Stimulated activated CD4-positive, alpha-beta T cell treated with anti-CD3 and anti-CD28 coated beads, Interleukin-1b, Interleukin-23, amount 100 ng/mL, for 48 hours (primary cell): ENCODE measurements around the gene AMBP.

Source experiments
- DNase-seq: peaks from one replicate; pipeline ENCODE4 v3.0.0-alpha.2; 2020

Gene AMBP

DNA sequence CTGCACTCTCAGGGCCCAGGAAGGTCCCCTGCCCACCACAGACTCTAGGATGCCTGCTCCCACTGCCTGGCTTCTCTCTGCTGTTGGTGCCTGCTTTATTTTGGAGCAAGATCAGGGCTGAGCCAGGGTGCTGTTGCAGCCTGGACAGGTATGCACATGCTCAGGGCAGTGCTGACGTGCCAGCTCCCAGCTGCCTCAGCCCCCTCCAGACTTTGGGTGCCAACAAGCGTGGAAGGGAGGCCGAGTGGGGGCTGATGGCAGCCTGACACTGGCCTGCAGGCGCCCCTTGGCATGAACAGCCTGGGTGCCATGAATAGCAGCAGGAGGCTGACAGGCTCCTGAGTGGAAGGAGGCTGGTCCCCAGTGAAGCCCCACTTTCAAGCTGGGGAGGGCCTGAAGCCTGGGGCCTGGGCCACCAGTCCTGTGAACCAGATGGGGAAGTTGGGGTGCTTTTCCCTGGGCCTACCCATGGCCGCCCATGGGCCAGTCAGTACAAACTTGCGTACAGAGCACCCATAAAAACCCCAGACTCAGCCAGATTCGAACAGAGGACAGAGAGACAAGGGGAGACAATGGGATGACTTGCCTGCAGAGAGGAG is 6.8 kb downstream of the AMBP start:
- no peak for DNase-seq

DNA sequence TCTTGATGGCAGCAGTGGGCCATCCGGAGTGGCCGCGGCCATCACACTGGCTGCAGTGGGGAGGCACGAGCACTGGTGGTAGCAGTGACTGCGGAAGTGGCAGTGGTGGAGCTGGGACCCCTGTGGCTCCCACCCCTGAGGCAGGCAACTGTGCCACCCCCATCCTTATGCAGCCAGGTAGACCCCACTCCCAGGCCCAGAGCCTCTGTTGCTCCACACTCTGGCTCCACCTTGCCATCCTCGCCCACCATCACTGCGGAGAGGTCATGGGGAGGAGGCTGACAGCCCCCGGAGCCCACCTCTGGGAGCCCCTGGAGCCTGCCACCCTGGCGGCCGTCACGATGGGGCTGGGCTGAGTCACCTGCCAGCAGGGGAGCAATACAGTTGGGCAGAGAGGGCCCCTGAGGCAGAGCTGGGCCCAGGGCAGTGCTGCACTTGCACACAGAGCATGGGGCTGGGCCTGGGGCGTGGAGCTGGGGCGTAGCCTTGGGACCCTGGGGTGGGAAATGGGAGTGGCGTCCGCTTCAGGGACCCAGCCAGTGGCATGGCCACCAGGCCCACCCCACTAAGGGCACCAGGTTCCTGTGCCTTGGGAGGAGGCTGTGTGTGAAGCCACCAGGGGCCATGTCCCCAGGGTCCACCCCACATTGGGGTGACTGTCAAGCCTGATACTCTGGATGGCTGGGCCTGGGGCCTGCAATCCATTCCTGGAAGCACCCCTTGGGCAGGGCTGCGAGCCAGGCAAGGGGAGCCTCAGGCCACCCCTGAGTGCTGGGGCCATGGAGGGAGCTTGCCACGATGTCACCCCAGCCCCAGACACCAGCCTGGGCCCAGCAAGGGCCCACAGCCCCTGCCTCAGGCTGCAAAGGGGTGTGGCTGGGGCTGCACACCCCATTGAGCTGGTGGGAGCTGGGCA is 7.7 kb downstream of the AMBP start:
- no peak for DNase-seq

- no peak for DNase-seq
Measured at GRCh38 chr9:114069476-114070187, 8.5 kb downstream of the AMBP start.

DNA sequence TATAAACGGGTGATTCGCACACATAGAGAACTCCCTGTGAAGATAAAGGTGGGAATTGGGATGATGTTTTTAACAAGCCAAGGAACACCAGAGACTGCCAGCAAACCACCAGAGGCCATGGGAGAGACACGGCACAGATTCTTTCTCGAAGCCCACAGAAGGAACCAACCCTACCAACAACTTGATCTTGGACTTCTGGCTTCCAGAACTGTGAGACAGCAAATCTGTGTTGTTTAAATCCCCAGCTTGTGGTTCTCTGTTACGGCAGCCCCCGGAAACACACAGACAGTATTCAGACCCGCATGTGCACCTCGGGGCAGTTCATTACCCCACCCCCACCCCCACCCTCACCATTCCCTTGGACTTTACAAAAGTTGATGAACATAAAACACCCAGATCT is 12.8 kb downstream of the AMBP start:
- DNase-seq, result no peak

GRCh38 chr9:114061830-114062474 is 16.1 kb downstream of the AMBP start:
- no peak for DNase-seq

GRCh38 chr9:114061292-114061691 is 16.8 kb downstream of the AMBP start:
- DNase-seq, result no peak

GRCh38 chr9:114060711-114061110 is 17.4 kb downstream of the AMBP start:
- DNase-seq, result no peak

DNA sequence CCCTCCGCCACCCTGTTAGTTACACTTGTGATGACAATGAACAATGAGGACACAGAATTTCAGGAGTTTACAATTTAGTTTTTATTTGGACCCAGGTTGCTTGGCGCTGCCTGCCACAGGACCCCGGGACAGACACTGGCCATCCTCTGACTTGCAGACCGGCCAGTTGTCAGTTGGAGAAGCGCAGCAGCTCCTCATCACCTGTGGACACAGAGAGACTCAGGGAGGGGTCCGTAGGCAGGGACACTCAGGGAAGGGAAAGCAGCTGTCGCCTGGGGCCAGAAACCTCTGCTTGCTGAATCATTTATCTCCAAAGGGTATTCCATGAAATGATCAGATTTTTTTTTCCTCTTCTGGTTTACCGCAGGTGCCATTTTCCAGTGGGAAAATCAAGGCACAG is 18.0 kb downstream of the AMBP start:
- no peak for DNase-seq

GRCh38 chr9:114059047-114059803 is 18.9 kb downstream of the AMBP start:
- no peak for DNase-seq

DNA sequence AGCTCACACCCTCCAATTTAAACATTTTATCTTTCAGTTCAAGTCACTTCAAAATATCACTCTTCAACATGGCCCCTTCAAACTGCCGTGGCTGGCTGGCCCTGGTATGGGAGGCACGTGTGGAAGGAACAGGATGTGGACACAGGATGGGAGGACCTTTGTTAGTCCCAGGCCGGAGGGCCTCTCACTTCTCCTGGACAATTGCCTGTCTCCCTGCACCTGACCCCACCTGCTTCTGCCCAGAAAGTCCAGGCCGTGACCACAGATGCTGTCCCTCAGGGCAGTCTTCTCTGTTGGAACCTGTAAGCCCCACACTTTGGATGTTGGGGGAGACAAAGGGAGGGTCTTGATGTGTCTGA is 19.4 kb downstream of the AMBP start:
- no peak for DNase-seq

DNA sequence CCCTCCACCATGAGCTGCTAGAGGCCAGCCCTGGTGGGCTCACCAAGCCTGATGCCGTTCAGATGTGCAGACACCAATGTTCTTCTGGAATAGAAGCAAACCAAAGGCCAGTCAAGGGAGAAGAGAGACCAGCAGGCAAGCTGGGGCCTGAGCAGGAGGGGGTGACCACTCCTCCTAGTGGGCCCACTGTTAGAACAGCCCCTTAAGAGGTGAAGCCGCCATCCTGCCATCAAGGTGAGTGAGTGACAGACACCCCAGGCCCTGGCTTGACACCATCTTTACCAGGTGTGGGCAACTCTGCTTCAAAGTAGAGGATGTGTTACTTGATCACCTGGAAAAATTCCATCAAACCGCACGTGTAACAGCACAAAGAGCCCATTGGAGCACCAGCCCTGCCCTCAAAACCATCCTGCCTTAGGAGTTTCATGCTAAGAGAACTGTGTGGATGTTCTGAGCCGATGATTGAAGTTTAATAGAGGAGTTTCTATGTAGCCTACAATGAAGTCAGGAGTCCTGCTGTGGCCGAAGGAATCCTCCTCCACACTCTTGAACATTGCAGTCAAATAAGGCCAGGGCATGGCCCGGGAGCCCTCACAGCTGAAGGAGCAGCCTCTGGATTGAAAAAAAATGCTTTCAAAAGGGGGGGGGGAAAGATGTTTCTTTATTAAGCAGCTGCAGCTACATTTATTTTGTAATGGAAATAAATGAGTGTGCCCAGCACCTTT is 20.8 kb downstream of the AMBP start:
- DNase-seq, result no peak

GRCh38 chr9:114056527-114056926 is 21.6 kb downstream of the AMBP start:
- no peak for DNase-seq

DNA sequence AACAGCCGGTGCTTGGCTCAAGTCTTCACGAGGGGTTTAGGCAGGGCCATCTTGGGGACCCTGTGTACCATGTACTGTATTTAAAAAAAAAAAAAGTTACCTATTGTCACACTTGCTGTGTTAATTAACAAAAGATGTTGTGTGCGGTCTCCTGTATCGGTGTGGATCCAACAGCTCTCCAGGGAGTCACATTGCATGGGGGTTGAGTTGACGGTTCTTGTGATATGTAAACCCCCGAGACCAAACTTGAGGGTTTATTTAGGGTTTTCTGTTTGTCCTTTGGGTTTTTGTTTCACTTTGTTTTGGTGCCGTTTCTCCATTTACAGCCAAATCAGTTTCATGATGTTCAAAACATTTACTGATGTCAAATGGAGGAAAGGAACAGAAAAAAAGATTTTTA is 22.2 kb downstream of the AMBP start:
- DNase-seq, result no peak

- no peak for DNase-seq
Measured at GRCh38 chr9:114055061-114055460, 23.0 kb downstream of the AMBP start.

- no peak for DNase-seq
Measured at GRCh38 chr9:114054191-114054690, 23.9 kb downstream of the AMBP start.

GRCh38 chr9:114053246-114054005 is 24.7 kb downstream of the AMBP start:
- no peak for DNase-seq

- no peak for DNase-seq
Measured at GRCh38 chr9:114051706-114052105, 26.4 kb downstream of the AMBP start.

GRCh38 chr9:114051281-114051680 is 26.8 kb downstream of the AMBP start:
- no peak for DNase-seq

DNA sequence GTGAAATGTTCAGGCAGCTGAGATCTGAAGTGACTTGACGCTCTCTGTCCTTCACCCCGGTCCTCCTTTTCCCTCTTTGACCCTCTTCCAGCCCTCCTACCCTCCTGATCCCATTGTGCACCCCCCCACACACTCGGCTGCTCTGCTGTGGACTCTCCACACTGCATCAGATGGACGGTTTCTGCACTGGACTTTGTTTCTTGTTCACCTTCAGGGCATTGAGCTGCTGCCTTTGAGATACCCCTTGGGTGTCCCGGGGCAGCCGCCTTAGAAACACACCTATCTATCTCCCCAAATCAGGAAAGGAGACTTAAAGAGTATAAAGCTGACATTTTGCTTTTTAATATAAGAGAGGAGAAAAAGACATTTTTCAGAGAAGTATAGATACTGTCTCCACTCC is 27.5 kb downstream of the AMBP start:
- DNase-seq, result no peak

DNA sequence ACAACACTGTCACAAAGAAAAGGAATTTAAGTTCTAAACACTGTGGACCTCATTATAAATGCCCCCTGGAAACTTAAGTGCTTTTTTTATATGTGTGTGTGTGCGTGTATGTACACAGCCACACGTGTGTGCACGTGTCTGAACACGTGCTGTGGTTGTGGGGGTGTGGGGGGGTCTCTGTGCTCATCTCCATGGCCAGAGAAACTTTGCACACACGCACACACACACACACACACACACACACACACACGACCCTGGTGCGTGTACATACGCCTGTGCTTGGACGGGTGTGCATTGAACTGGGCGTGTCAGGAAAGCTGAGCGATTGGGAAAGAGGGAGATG is 27.9 kb downstream of the AMBP start:
- DNase-seq, result no peak
